AG04450 (cell line): ENCODE results near the gene STEAP3. TPM values are rescaled to one million over a fixed set of nuclear protein-coding genes. Genes with fewer than 3 reads are reported as not detected.

Source experiments
- CTCF ChIA-PET: fragments of 300-600, 350-600 bp; formaldehyde crosslinking; extraction: SDS; loops from one replicate; lab custom pipeline; 2022; ENCODE audit warnings: antibody characterized with exemption, inconsistent platforms; lab: Charles Lee
- POLR2A ChIA-PET: fragments of 350-600 bp; formaldehyde crosslinking; extraction: SDS; loops from one replicate; lab custom pipeline; 2021; ENCODE audit warnings: antibody characterized with exemption, inconsistent platforms; lab: Yijun Ruan, JAX
- DNase-seq: peaks from one replicate; pipeline ENCODE4 v3.0.0-alpha.2; 2011; ENCODE audit warnings: low read depth, low spot score
- H3K27ac ChIP-seq: one replicate; pipeline ENCODE4 v1.5.1; 2012; ENCODE audit warnings: low read depth, low read length, control low read depth
- H3K27me3 ChIP-seq: one replicate; pipeline ENCODE4 v1.6.0; 2012; ENCODE audit warnings: low read length; ENCODE audit not compliant: control insufficient read depth, insufficient read depth
- H3K4me3 ChIP-seq: 2 replicates; pipeline ENCODE4 v1.5.1; 2011; ENCODE audit warnings: mild to moderate bottlenecking, low read depth, low read length, control low read depth
- H3K9me3 ChIP-seq: 2 replicates; pipeline ENCODE4 v1.5.1; 2012; ENCODE audit warnings: low read length; ENCODE audit not compliant: control insufficient read depth, insufficient read depth
- polyA plus RNA-seq: library from polyadenylated mRNA; depleted of rRNA; stranded (reverse); fragments of >200 nt; gene quantifications from 2 replicates; pipeline ENCODE4 v1.2.3, GENCODE V29; 2011
- TF ChIP-seq, protein P1 (sequence below): IDR thresholded peaks from 2 replicates; pipeline ENCODE4 v1.5.1; 2011; ENCODE audit warnings: low read depth, low read length, control low read depth, inconsistent platforms

The STEAP3 gene
- polyA plus RNA-seq, 1 experiment = 34.3 TPM

DNA sequence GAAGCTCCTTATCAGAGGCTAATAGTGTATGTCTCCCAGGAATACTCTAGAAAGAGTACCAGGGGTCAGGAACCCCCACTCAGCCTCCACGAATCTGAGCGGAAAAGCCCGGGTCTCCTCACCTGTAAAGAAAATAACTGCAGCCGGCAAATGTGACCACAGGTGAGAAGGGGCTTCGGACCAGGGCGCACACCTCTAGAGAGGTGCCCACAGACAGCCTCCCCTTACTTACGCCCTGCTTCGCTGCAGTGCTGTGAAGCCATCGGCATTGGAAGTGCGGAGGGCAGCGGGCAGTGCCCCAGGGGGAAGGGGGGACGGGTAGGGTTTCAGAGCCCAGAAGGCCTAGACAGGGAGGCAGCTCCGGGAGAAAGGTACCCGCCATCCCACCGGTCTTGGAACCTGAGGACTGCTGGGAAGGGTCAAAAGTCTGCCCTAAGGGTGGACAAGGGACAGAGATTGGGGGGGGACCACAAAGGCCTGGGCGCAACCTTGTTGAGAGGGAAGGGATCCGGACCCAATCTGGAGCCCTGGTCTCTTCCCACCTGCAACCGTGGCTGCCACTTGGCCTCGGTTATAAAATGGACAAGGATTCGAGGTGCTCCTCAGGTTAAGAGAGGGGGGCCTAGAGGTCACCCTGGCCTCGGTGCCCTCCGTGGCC lies 642 bp upstream of the STEAP3 start:
- ChIA-PET CTCF (no interaction called here), POLR2A (no interaction called here)
- TF ChIP-seq, protein P1, sequence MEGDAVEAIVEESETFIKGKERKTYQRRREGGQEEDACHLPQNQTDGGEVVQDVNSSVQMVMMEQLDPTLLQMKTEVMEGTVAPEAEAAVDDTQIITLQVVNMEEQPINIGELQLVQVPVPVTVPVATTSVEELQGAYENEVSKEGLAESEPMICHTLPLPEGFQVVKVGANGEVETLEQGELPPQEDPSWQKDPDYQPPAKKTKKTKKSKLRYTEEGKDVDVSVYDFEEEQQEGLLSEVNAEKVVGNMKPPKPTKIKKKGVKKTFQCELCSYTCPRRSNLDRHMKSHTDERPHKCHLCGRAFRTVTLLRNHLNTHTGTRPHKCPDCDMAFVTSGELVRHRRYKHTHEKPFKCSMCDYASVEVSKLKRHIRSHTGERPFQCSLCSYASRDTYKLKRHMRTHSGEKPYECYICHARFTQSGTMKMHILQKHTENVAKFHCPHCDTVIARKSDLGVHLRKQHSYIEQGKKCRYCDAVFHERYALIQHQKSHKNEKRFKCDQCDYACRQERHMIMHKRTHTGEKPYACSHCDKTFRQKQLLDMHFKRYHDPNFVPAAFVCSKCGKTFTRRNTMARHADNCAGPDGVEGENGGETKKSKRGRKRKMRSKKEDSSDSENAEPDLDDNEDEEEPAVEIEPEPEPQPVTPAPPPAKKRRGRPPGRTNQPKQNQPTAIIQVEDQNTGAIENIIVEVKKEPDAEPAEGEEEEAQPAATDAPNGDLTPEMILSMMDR = no peak
- H3K27me3 ChIP-seq = no peaks in the 10 kb centered on the region
- H3K9me3 ChIP-seq = no peaks in the 10 kb centered on the region; the same call in 1 of the 2 replicates
- no peak for DNase-seq
- no peak overlapping the region for H3K27ac ChIP-seq
- peak overlapping the region; percentile 70 for H3K4me3 ChIP-seq

DNA sequence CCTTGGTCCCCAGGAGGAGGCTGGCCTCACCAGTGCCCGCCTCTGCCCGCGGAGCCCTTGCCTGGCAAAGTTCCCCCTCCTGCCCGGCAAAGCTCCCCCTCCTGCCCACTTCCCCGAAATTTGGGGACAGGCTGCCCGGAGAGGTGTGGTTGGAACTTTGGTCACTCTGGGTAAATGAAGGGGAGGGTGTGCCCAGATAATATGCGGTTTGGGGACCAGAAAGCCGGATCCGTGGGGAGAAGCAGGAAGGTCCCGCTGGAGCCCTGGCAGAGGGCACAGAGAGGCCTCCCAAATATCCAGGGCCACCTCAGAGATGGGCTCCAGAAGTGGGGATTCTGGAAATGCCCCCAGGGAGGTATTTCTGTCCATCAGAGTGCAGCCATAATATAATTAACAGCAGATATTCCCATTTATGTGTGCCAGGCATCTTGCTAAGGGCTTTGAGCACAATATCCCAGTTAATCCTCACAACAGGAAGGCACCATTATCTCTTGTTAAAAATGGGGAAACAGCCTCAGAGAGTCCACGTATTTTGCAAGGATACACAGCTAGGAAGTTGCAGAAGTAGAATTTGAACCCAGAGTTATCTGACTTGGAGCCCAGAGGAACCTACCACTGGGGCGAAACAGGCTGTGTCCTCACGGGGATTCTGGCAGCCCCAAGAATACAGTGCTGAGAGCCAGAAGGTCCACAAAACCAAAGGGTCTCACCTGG lies 914 bp downstream of the STEAP3 start:
- CTCF ChIA-PET = interaction anchor here (0.8 to 2.2 kb wide), 2 partner anchors 40 to 66 kb away, joined by 3 to 7 read pairs; no protein-coding TSS in a partner anchor
- H3K27ac ChIP-seq = no peak overlapping the region
- H3K4me3 ChIP-seq = peak overlapping the region; percentile 70
- H3K9me3 ChIP-seq = no peaks in the 10 kb centered on the region; the same call in 1 of the 2 replicates
- H3K27me3 ChIP-seq = no peaks in the 10 kb centered on the region
- POLR2A ChIA-PET = no interaction called here
- TF ChIP-seq, protein P1 = no peak
- no peak for DNase-seq

DNA sequence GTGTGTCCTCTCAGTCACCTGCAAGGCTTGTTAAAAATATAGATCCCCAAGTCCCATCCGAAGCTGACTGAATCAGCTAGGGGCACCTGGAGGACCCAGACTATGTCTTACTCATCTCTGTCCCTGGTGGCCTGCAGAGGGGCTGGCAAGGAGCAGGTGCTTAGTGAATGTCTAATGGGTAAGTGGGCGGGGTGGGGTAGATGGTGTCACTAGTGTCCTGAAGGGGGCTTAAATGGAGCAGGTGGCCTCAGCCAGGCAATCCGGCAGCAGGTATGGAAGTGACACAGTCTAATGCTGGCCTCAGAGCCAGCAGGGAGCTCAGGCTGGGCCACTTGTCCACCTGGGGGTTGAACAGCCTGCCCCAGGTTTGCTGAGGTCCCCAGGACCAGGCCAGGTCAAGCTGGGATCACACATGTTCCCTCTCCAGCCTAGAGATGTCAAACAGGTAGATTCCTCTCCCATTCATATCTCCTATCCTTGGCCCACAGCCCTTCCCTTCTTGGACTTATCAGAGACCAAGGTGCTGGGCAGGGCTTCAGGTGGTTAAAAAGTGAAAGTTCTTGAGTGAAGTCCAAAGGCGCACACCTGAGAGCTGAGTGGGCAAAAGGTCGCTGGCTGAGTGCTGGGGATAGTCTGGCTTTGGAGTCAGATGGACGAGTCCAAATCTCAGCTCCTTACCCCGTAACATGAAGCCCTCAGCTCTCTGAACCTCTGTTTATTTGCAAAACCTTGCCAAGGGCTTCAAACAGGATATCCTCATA lies 1.7 kb downstream of the STEAP3 start:
- no peak for DNase-seq
- POLR2A ChIA-PET = no interaction called here
- CTCF ChIA-PET = interaction anchor here (2.2 kb wide), 1 partner anchor 39 kb away, joined by 7 read pairs; no protein-coding TSS in a partner anchor
- Histone ChIP-seq H3K9me3 (no peaks in the 10 kb centered on the region; the same call in 1 of the 2 replicates), H3K27ac (peak overlapping the region; percentile 31), H3K4me3 (no peak overlapping the region), H3K27me3 (no peaks in the 10 kb centered on the region)
- TF ChIP-seq, protein P1 = no peak

DNA sequence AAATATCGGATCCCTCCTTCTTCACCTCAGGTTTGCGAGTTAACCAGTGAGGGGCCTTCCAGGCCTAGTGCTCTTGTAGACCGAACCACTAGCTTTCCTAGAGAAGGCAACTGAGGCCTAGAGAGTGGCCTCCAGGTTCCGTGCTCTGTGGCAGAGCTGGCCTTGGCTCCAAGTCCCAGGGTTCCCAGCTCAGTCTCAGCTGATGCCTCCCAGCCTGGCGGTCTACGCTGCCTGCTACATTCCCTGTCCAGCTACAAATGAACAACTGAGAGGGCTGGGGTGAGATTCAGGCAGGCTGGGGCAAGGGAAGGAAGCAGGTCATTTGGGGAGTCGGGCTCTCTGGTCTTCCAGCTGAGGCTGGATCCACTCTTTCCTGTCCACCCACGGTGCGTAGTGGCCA lies 2.3 kb downstream of the STEAP3 start:
- Histone ChIP-seq H3K4me3 (no peak overlapping the region), H3K27me3 (no peaks in the 10 kb centered on the region), H3K27ac (peak overlapping the region; percentile 31), H3K9me3 (no peaks in the 10 kb centered on the region; the same call in 1 of the 2 replicates)
- ChIA-PET CTCF (interaction anchor here (2.2 kb wide), 1 partner anchor 39 kb away, joined by 7 read pairs; no protein-coding TSS in a partner anchor), POLR2A (no interaction called here)
- DNase-seq = no peak
- TF ChIP-seq, protein P1 = no peak
